SK-N-SH treated with all-trans-retinoic acid at 6 μM for 48 hours (cell line): ENCODE results near the gene MCF2.

Experiments
- CSDC2 ChIP-seq: fragments of 250-450 bp; sonication (Bioruptor Pico); IDR thresholded peaks from 2 replicates; pipeline ENCODE4 v1.5.0; 2020; ENCODE audit warnings: mild to moderate bottlenecking, moderate library complexity
- GLIS3 ChIP-seq: fragments of 250-450 bp; sonication (Bioruptor Pico); IDR thresholded peaks from 2 replicates; pipeline ENCODE4 v1.5.0; 2020; ENCODE audit warnings: mild to moderate bottlenecking, moderate library complexity
- RARB ChIP-seq: fragments of 250-450 bp; sonication (Bioruptor Pico); IDR thresholded peaks from 2 replicates; pipeline ENCODE4 v1.8.0; 2021; ENCODE audit warnings: mild to moderate bottlenecking, moderate library complexity
- ZFP3 ChIP-seq: fragments of 250-450 bp; sonication (Bioruptor Pico); IDR thresholded peaks from 2 replicates; pipeline ENCODE4 v1.5.0; 2020; ENCODE audit warnings: mild to moderate bottlenecking, moderate library complexity
- ZFP30 ChIP-seq: fragments of 450-650 bp; formaldehyde crosslinking; IDR thresholded peaks from 2 replicates; pipeline ENCODE4 v1.5.0; 2022; ENCODE audit warnings: mild to moderate bottlenecking, moderate library complexity
- ZNF70 ChIP-seq: fragments of 450-650 bp; formaldehyde crosslinking; IDR thresholded peaks from 2 replicates; pipeline ENCODE4 v1.5.0; 2020; ENCODE audit warnings: mild to moderate bottlenecking, moderate library complexity
- TF ChIP-seq, protein P1 (sequence below): fragments of 250-450 bp; sonication (Bioruptor Pico); IDR thresholded peaks from 2 replicates; pipeline ENCODE4 v1.5.0; 2020; ENCODE audit warnings: mild to moderate bottlenecking, moderate library complexity

DNA sequence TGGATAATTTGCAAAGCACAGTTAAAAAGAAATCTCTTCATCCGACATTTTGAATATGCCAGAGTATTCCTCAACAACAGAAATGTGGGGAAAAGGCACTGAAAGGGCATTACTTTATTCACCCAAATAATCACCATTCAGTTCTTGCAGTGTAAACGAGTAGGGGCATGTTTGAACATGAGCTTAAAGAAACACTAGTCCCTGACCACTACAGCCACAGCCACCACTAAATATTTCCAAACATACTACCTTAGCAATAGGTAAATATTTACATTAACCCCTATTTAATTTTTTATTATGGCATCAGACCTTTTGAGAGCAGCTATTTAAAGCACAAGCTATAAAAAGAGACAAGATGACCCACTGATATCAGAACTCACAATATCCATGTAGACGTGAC, 27.6 kb downstream of the MCF2 start:
- no peak for TF ChIP-seq ZFP30 (CRISPR knock-in tag)
- TF ChIP-seq, protein P1, sequence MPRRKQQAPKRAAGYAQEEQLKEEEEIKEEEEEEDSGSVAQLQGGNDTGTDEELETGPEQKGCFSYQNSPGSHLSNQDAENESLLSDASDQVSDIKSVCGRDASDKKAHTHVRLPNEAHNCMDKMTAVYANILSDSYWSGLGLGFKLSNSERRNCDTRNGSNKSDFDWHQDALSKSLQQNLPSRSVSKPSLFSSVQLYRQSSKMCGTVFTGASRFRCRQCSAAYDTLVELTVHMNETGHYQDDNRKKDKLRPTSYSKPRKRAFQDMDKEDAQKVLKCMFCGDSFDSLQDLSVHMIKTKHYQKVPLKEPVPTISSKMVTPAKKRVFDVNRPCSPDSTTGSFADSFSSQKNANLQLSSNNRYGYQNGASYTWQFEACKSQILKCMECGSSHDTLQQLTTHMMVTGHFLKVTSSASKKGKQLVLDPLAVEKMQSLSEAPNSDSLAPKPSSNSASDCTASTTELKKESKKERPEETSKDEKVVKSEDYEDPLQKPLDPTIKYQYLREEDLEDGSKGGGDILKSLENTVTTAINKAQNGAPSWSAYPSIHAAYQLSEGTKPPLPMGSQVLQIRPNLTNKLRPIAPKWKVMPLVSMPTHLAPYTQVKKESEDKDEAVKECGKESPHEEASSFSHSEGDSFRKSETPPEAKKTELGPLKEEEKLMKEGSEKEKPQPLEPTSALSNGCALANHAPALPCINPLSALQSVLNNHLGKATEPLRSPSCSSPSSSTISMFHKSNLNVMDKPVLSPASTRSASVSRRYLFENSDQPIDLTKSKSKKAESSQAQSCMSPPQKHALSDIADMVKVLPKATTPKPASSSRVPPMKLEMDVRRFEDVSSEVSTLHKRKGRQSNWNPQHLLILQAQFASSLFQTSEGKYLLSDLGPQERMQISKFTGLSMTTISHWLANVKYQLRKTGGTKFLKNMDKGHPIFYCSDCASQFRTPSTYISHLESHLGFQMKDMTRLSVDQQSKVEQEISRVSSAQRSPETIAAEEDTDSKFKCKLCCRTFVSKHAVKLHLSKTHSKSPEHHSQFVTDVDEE (CRISPR knock-in tag): no peak
- TF ChIP-seq RARB (CRISPR knock-in tag): no peak
- no peak for TF ChIP-seq ZFP3 (CRISPR knock-in tag)
- TF ChIP-seq GLIS3 (CRISPR knock-in tag): no peak
- TF ChIP-seq CSDC2 (CRISPR knock-in tag): no peak
- no peak for TF ChIP-seq ZNF70 (CRISPR knock-in tag)
